HEK293 (cell line): Measurements from ENCODE around the gene KLHL25.

Source experiments
- ZBTB7A ChIP-seq: fragments of 450-650 bp; formaldehyde crosslinking; IDR thresholded peaks from 2 replicates; pipeline ENCODE4 v1.5.1; 2016; ENCODE audit warnings: low read depth, missing biosample characterization, missing genetic modification characterization
- ZNF140 ChIP-seq: fragments of 450-650 bp; formaldehyde crosslinking; IDR thresholded peaks from 2 replicates; pipeline ENCODE4 v1.5.1; 2016; ENCODE audit warnings: missing biosample characterization, missing genetic modification characterization
- ZNF26 ChIP-seq: fragments of 450-650 bp; formaldehyde crosslinking; IDR thresholded peaks from 2 replicates; pipeline ENCODE4 v1.5.1; 2016; ENCODE audit warnings: missing biosample characterization, missing genetic modification characterization
- ZNF354C ChIP-seq: fragments of 450-650 bp; formaldehyde crosslinking; IDR thresholded peaks from 2 replicates; pipeline ENCODE4 v1.5.1; 2016; ENCODE audit warnings: missing biosample characterization, missing genetic modification characterization, low read depth, borderline replicate concordance
- TF ChIP-seq, protein P1 (sequence below): fragments of 450-650 bp; formaldehyde crosslinking; IDR thresholded peaks from 2 replicates; pipeline ENCODE4 v1.5.1; 2016; ENCODE audit warnings: missing biosample characterization, missing genetic modification characterization
- TF ChIP-seq, protein P2 (sequence below): fragments of 450-650 bp; formaldehyde crosslinking; IDR thresholded peaks from 2 replicates; pipeline ENCODE4 v1.5.1; 2016; ENCODE audit warnings: missing biosample characterization, missing genetic modification characterization

GRCh38 chr15:85826756-85827515 is 32.2 kb upstream of the KLHL25 start:
- TF ChIP-seq ZNF354C (no peak), ZBTB7A (tag by site-specific recombination) (no peak), ZNF140 (tag by site-specific recombination) (no peak), ZNF26 (tag by site-specific recombination) (no peak)
- TF ChIP-seq, protein P1, sequence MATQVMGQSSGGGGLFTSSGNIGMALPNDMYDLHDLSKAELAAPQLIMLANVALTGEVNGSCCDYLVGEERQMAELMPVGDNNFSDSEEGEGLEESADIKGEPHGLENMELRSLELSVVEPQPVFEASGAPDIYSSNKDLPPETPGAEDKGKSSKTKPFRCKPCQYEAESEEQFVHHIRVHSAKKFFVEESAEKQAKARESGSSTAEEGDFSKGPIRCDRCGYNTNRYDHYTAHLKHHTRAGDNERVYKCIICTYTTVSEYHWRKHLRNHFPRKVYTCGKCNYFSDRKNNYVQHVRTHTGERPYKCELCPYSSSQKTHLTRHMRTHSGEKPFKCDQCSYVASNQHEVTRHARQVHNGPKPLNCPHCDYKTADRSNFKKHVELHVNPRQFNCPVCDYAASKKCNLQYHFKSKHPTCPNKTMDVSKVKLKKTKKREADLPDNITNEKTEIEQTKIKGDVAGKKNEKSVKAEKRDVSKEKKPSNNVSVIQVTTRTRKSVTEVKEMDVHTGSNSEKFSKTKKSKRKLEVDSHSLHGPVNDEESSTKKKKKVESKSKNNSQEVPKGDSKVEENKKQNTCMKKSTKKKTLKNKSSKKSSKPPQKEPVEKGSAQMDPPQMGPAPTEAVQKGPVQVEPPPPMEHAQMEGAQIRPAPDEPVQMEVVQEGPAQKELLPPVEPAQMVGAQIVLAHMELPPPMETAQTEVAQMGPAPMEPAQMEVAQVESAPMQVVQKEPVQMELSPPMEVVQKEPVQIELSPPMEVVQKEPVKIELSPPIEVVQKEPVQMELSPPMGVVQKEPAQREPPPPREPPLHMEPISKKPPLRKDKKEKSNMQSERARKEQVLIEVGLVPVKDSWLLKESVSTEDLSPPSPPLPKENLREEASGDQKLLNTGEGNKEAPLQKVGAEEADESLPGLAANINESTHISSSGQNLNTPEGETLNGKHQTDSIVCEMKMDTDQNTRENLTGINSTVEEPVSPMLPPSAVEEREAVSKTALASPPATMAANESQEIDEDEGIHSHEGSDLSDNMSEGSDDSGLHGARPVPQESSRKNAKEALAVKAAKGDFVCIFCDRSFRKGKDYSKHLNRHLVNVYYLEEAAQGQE (tag by site-specific recombination): no peak
- TF ChIP-seq, protein P2, sequence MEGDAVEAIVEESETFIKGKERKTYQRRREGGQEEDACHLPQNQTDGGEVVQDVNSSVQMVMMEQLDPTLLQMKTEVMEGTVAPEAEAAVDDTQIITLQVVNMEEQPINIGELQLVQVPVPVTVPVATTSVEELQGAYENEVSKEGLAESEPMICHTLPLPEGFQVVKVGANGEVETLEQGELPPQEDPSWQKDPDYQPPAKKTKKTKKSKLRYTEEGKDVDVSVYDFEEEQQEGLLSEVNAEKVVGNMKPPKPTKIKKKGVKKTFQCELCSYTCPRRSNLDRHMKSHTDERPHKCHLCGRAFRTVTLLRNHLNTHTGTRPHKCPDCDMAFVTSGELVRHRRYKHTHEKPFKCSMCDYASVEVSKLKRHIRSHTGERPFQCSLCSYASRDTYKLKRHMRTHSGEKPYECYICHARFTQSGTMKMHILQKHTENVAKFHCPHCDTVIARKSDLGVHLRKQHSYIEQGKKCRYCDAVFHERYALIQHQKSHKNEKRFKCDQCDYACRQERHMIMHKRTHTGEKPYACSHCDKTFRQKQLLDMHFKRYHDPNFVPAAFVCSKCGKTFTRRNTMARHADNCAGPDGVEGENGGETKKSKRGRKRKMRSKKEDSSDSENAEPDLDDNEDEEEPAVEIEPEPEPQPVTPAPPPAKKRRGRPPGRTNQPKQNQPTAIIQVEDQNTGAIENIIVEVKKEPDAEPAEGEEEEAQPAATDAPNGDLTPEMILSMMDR (tag by site-specific recombination): no peak
